H1 (cell line): ENCODE data around the gene TTC39A. TPM values are rescaled to one million over a fixed set of nuclear protein-coding genes. Genes with fewer than 3 reads are reported as not detected.

Source experiments
- CTCF ChIA-PET: fragments of 300-600 bp; sonication (Branson Sonifier 250); formaldehyde crosslinking; loops from one replicate; lab custom pipeline; 2021; ENCODE audit not compliant: partially characterized antibody; lab: Charles Lee
- POLR2A ChIA-PET: fragments of 300-600 bp; sonication (Branson Sonifier 250); formaldehyde crosslinking; loops from one replicate; lab custom pipeline; 2021; ENCODE audit warnings: inconsistent platforms; ENCODE audit not compliant: partially characterized antibody; lab: Charles Lee
- DNase-seq, 2 experiments: peaks; one replicate each; pipeline versions ENCODE4 v3.0.0 to v3.0.0-alpha.2; 2010 to 2022; ENCODE audit warnings: low spot score in 2 of 2, low read depth in 1 of 2, mixed read lengths in 1 of 2
- FAIRE-seq: peaks from 2 replicates; lab custom pipeline; 2011; peaks lifted over from hg19 to GRCh38; lab: Jason Lieb, UNC
- H2AFZ ChIP-seq: 2 replicates; pipeline ENCODE4 v1.8.1; 2012; ENCODE audit warnings: low read length, inconsistent platforms
- H2AK5ac ChIP-seq: 2 replicates; pipeline ENCODE4 v1.6.1; 2013; ENCODE audit warnings: low read depth, low read length
- H2BK120ac ChIP-seq: replicated peaks from 2 replicates; pipeline ENCODE3; 2013; ENCODE audit warnings: low read depth, low read length, inconsistent platforms
- H2BK12ac ChIP-seq: 2 replicates; pipeline ENCODE4 v1.6.1; 2013; ENCODE audit warnings: low read depth, low read length
- H2BK15ac ChIP-seq: 2 replicates; pipeline ENCODE4 v1.6.1; 2013; ENCODE audit warnings: low read length
- H2BK20ac ChIP-seq: 2 replicates; pipeline ENCODE4 v1.6.1; 2013; ENCODE audit warnings: low read length
- H2BK5ac ChIP-seq: 2 replicates; pipeline ENCODE4 v1.6.1; 2013; ENCODE audit warnings: low read depth, low read length
- H3K14ac ChIP-seq: 2 replicates; pipeline ENCODE4 v1.6.1; 2013; ENCODE audit warnings: inconsistent platforms; ENCODE audit not compliant: insufficient read length
- H3K18ac ChIP-seq: 2 replicates; pipeline ENCODE4 v1.6.1; 2013; ENCODE audit warnings: low read length; ENCODE audit errors: extremely low read depth
- H3K23ac ChIP-seq: 2 replicates; pipeline ENCODE4 v1.6.1; 2013; ENCODE audit warnings: inconsistent platforms; ENCODE audit not compliant: insufficient read length
- H3K23me2 ChIP-seq: 2 replicates; pipeline ENCODE4 v1.6.1; 2013; ENCODE audit warnings: low read depth, low read length
- H3K27ac ChIP-seq: 2 replicates; pipeline ENCODE4 v1.6.1; 2011; ENCODE audit warnings: low read depth, low read length, inconsistent platforms
- H3K27me3 ChIP-seq, 4 experiments: replicated peaks in 1 of 4; 1 replicate in 1 of 4; 2 replicates in 3 of 4; pipeline versions ENCODE4 v1.6.1 to v1.8.1; 2011 to 2013; ENCODE audit warnings: low read length in 3 of 4, mild to moderate bottlenecking in 3 of 4, inconsistent platforms in 2 of 4, mixed read lengths in 2 of 4, moderate library complexity in 1 of 4; ENCODE audit not compliant: control insufficient read depth in 3 of 4, insufficient read depth in 3 of 4; ENCODE audit errors: extremely low read depth in 1 of 4
- H3K36me3 ChIP-seq, 4 experiments: 2 replicates each; pipeline versions ENCODE4 v1.6.1 to v1.8.1; 2011 to 2013; ENCODE audit warnings: mild to moderate bottlenecking in 4 of 4, low read length in 3 of 4, moderate library complexity in 2 of 4, control low read depth in 1 of 4, inconsistent platforms in 1 of 4; ENCODE audit not compliant: insufficient read depth in 4 of 4, control insufficient read depth in 2 of 4
- H3K4ac ChIP-seq: replicated peaks from 2 replicates; pipeline ENCODE3; 2013; ENCODE audit warnings: low read length, low read depth, mixed read lengths, inconsistent platforms; ENCODE audit not compliant: insufficient read length
- H3K4me1 ChIP-seq, 4 experiments: replicated peaks in 1 of 4; 1 replicate in 1 of 4; 2 replicates in 3 of 4; pipeline versions ENCODE4 v1.6.1 to v1.8.1; 2011 to 2013; ENCODE audit warnings: low read length in 3 of 4, inconsistent platforms in 2 of 4, mixed read lengths in 1 of 4; ENCODE audit not compliant: insufficient read depth in 4 of 4, control insufficient read depth in 3 of 4
- H3K4me2 ChIP-seq, 2 experiments: 2 replicates each; pipeline versions ENCODE4 v1.6.1 to v1.8.1; 2011 to 2013; ENCODE audit warnings: low read depth in 2 of 2, low read length in 2 of 2, control low read depth in 1 of 2, inconsistent platforms in 1 of 2, mild to moderate bottlenecking in 1 of 2; ENCODE audit not compliant: insufficient read depth in 1 of 2
- H3K4me3 ChIP-seq, 4 experiments: fragments of 200-600, 300-600 bp in 1 of 4; sonication (generic), shearing (Covaris generic), sonication (Bioruptor Twin) in 1 of 4; 2 replicates each; pipeline versions ENCODE4 v1.5.1 to v1.8.1; 2011 to 2016; ENCODE audit warnings: low read length in 4 of 4, low read depth in 3 of 4, control low read depth in 2 of 4, inconsistent platforms in 2 of 4, mild to moderate bottlenecking in 2 of 4, mixed read lengths in 1 of 4, moderate library complexity in 1 of 4; ENCODE audit not compliant: insufficient read depth in 2 of 4; ENCODE audit errors: extremely low read depth in 1 of 4
- H3K56ac ChIP-seq: replicated peaks from 2 replicates; pipeline ENCODE3; 2013; ENCODE audit warnings: low read depth, mild to moderate bottlenecking, mixed read lengths, low read length, inconsistent platforms; ENCODE audit not compliant: insufficient read length
- H3K79me1 ChIP-seq: 2 replicates; pipeline ENCODE4 v1.6.1; 2013; ENCODE audit warnings: low read depth, low read length, control low read depth
- H3K79me2 ChIP-seq, 2 experiments: 2 replicates each; pipeline versions ENCODE4 v1.6.1 to v1.8.1; 2012 to 2013; ENCODE audit warnings: low read length in 2 of 2, mild to moderate bottlenecking in 2 of 2, inconsistent platforms in 1 of 2; ENCODE audit not compliant: insufficient read depth in 2 of 2, control insufficient read depth in 1 of 2
- H3K9ac ChIP-seq, 4 experiments: replicated peaks in 1 of 4; 1 replicate in 1 of 4; 2 replicates in 3 of 4; pipeline versions ENCODE4 v1.6.1 to v1.8.1; 2011 to 2013; ENCODE audit warnings: low read depth in 3 of 4, low read length in 3 of 4, control low read depth in 2 of 4, mild to moderate bottlenecking in 2 of 4, moderate library complexity in 2 of 4, inconsistent platforms in 1 of 4; ENCODE audit errors: extremely low read depth in 1 of 4
- H3K9me3 ChIP-seq, 2 experiments: 2 replicates each; pipeline versions ENCODE4 v1.6.1 to v1.8.1; 2012 to 2013; ENCODE audit warnings: mild to moderate bottlenecking in 2 of 2, moderate library complexity in 2 of 2, control low read depth in 1 of 2, inconsistent platforms in 1 of 2, low read depth in 1 of 2, low read length in 1 of 2, mixed read lengths in 1 of 2; ENCODE audit not compliant: insufficient read depth in 2 of 2
- H4K20me1 ChIP-seq, 2 experiments: replicated peaks in 1 of 2; 2 replicates each; pipeline versions ENCODE3 to v1.8.1; 2011 to 2013; ENCODE audit warnings: inconsistent platforms in 2 of 2, low read length in 2 of 2, mild to moderate bottlenecking in 1 of 2; ENCODE audit not compliant: insufficient read depth in 2 of 2, control insufficient read depth in 1 of 2
- H4K5ac ChIP-seq: 2 replicates; pipeline ENCODE4 v1.6.1; 2013; ENCODE audit warnings: low read length, low read depth, mixed read lengths, inconsistent platforms; ENCODE audit not compliant: insufficient read length
- H4K8ac ChIP-seq: 2 replicates; pipeline ENCODE4 v1.8.0; 2013; ENCODE audit warnings: mild to moderate bottlenecking, moderate library complexity, low read length, inconsistent platforms; ENCODE audit not compliant: insufficient read depth; ENCODE audit errors: extremely low read depth
- H4K91ac ChIP-seq: replicated peaks from 2 replicates; pipeline ENCODE3; 2013; ENCODE audit warnings: low read length, mixed read lengths, inconsistent platforms; ENCODE audit not compliant: insufficient read length
- CTCF ChIP-seq, 3 experiments: IDR thresholded peaks; 1 replicate in 2 of 3; 2 replicates in 1 of 3; pipeline versions ENCODE4 v1.5.1 to v1.6.1; 2011; ENCODE audit warnings: low read length in 3 of 3, mild to moderate bottlenecking in 3 of 3, inconsistent platforms in 2 of 3, low read depth in 1 of 3, moderate library complexity in 1 of 3; ENCODE audit not compliant: insufficient read depth in 1 of 3; ENCODE audit errors: control extremely low read depth in 1 of 3
- GABPA ChIP-seq: IDR thresholded peaks from 2 replicates; pipeline ENCODE4 v1.6.1; 2011; ENCODE audit warnings: mild to moderate bottlenecking, low read length, moderate library complexity, borderline replicate concordance; ENCODE audit not compliant: insufficient read depth
- JUN ChIP-seq: IDR thresholded peaks from 2 replicates; pipeline ENCODE4 v1.6.1; 2011; ENCODE audit warnings: low read depth, mild to moderate bottlenecking, improper control_type of control experiment, low read length
- SP2 ChIP-seq: IDR thresholded peaks from 2 replicates; pipeline ENCODE4 v1.6.1; 2012; ENCODE audit warnings: mild to moderate bottlenecking, low read length, inconsistent platforms
- WGBS, 2 experiments: shearing (Covaris generic) in 1 of 2; methylation state at CpG; one replicate each; pipeline versions ENCODE4 v1.1.6 to v1.1.7; 2013 to 2015; ENCODE audit warnings: low lambda C conversion rate in 2 of 2, mixed read lengths in 2 of 2, inconsistent platforms in 1 of 2, low coverage in 1 of 2, missing lambda C conversion rate in 1 of 2; ENCODE audit not compliant: insufficient replicate concordance in 2 of 2, insufficient coverage in 1 of 2, insufficient read length in 1 of 2; ENCODE audit errors: extremely low coverage in 1 of 2, missing lambda C conversion rate in 1 of 2; 5-methylcytosine and 5-hydroxymethylcytosine counted together
- polyA plus RNA-seq, 7 experiments: library from polyadenylated mRNA; depleted of rRNA in 3 of 7; stranded (reverse) in 5 of 7; unstranded in 2 of 7; fragments of >200 nt in 5 of 7; fragments of 200-250 nt in 2 of 7; gene quantifications; 1 replicate in 5 of 7; 2 replicates in 1 of 7; 4 replicates in 1 of 7; pipeline versions ENCODE4 v1.2.1 to v1.2.3, GENCODE V29; 2011 to 2013; ENCODE audit warnings: missing spikeins in 2 of 7, mixed read lengths in 2 of 7
- total RNA-seq: library from RNA; stranded (reverse); fragmentation: NEBNext Ultra II Directional; extraction: Animal tissue kit (Norgen Biotek cat#: 25700); gene quantifications from 2 replicates; pipeline ENCODE4 v1.2.1, GENCODE V29; 2021

Gene TTC39A
- total and polyA plus RNA-seq, 2 of the 8 experiments (the other 6 are each of a cell fraction or from before 2014, with no cell fraction given): 5.5 to 5.8 TPM

DNA sequence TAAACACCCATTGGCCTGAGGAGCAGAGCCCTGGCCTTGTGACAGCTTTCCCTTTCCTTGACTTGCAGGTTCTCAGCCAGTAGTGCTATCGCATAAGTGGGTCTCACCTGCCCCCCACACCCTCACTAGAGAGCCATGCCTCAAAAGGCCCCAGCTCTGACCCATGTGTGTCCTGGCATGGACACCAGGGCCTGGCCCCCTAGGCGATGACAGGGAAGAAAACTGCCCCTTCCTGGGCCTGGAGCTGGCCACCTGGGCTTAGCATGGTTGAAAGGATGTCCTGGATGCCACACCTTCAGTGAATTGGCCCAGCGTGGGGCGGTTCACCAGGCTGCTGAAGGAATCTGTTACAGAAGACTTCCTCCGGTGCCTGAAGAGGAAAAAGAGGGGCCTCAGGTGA, 18.5 kb downstream of the TTC39A start:
- H3K14ac ChIP-seq: no peak overlapping the region
- no peak overlapping the region for H3K23ac ChIP-seq
- no peaks in the 10 kb centered on the region for H3K36me3 ChIP-seq
- no peak overlapping the region for H4K5ac ChIP-seq
- H3K23me2 ChIP-seq: no peaks in the 10 kb centered on the region
- no peak for FAIRE-seq
- H3K79me2 ChIP-seq: no peaks in the 10 kb centered on the region
- no peak overlapping the region for H3K9ac ChIP-seq
- no peak overlapping the region for H4K91ac ChIP-seq
- no peak overlapping the region for H3K4ac ChIP-seq
- H3K27ac ChIP-seq: no peak overlapping the region
- H2BK20ac ChIP-seq: no peak overlapping the region
- no peaks in the 10 kb centered on the region for H4K20me1 ChIP-seq
- H2BK15ac ChIP-seq: no peak overlapping the region
- no peak for DNase-seq
- no peak overlapping the region for H3K18ac ChIP-seq
- H2BK5ac ChIP-seq: no peak overlapping the region
- CTCF ChIA-PET: interaction anchor here (0.6 to 2.0 kb wide), 10 partner anchors 8 to 254 kb away, joined by 3 to 8 read pairs (median 4); no protein-coding TSS in a partner anchor
- no peak overlapping the region for H3K56ac ChIP-seq
- WGBS, 2 experiments: 95% methylated on average over 5 of the region's 5 CpGs; no CpG with 5 or more reads in 1 of the 2 experiments
- H2AK5ac ChIP-seq: no peak overlapping the region
- no peak overlapping the region for H3K4me3 ChIP-seq
- no peak overlapping the region for H2BK12ac ChIP-seq
- POLR2A ChIA-PET: interaction anchor here (1.9 kb wide), 1 partner anchor 17 kb away, joined by 6 read pairs; no protein-coding TSS in a partner anchor
- H2BK120ac ChIP-seq: no peak overlapping the region
- H4K8ac ChIP-seq: no peak overlapping the region
- H3K4me2 ChIP-seq: no peak overlapping the region
- H3K27me3 ChIP-seq: no peaks in the 10 kb centered on the region
- peaks cover 0 to 5% (median 0%) of the 10 kb centered on the region in 4 experiments; a peak in 4 of 7 replicates for H3K4me1 ChIP-seq
- H3K9me3 ChIP-seq: no peaks in the 10 kb centered on the region
- TF ChIP-seq JUN: no peak
- TF ChIP-seq CTCF (IDR thresholded peaks at IDR 0.05; ENCODE audit: control extremely low read depth in 1 of 3, insufficient read depth in 1 of 3, low read depth in 1 of 3, low read length in 3 of 3): no peak
- TF ChIP-seq GABPA: no peak
- TF ChIP-seq SP2: no peak
- no peaks in the 10 kb centered on the region for H3K79me1 ChIP-seq
- no peak overlapping the region for H2AFZ ChIP-seq
